MCF 10A (cell line): ENCODE results near the gene HS3ST6. TPM values are rescaled to one million over a fixed set of nuclear protein-coding genes. Genes with fewer than 3 reads are reported as not detected.
A peak's percentile ranks its signal among the peaks of the same experiment; 100 is the strongest.

Source experiments
- Bru-seq: library from RNA; stranded (reverse); fragments of 400-500 nt; gene quantifications from one replicate; lab custom pipeline; 2021; lab: Mats Ljungman, UMichigan
- BruChase-seq, 2 experiments: library from RNA; stranded (reverse); fragments of 400-500 nt; gene quantifications; one replicate each; lab custom pipeline; 2021; lab: Mats Ljungman, UMichigan
- BruUV-seq: library from RNA; stranded (reverse); fragments of 400-500 nt; replicated peaks from 2 replicates; lab custom pipeline; 2021; lab: Mats Ljungman, UMichigan
- CTCF ChIA-PET: fragments of 300-600 bp; sonication (Branson Sonifier 250); formaldehyde crosslinking; extraction: SDS; loops from one replicate; lab custom pipeline; 2021; ENCODE audit warnings: antibody characterized with exemption, inconsistent platforms; lab: Yijun Ruan, JAX
- POLR2A ChIA-PET: fragments of 300-600, 350-650 bp; sonication (Branson Sonifier 250); formaldehyde crosslinking; extraction: SDS; loops from one replicate; lab custom pipeline; 2020; ENCODE audit warnings: antibody characterized with exemption, inconsistent platforms; lab: Yijun Ruan, JAX
- DNase-seq: peaks from one replicate; pipeline ENCODE4 v3.0.0-alpha.2; 2018; ENCODE audit not compliant: unreplicated experiment
- H3K27ac Mint-ChIP-seq: one replicate; pipeline ENCODE4 v1.8.0; 2022; ENCODE audit warnings: mild to moderate bottlenecking, low read depth, mixed read lengths; ENCODE audit not compliant: unreplicated experiment
- H3K27me3 Mint-ChIP-seq: one replicate; pipeline ENCODE4 v1.8.0; 2022; ENCODE audit warnings: mixed read lengths; ENCODE audit not compliant: insufficient read depth, unreplicated experiment
- H3K36me3 Mint-ChIP-seq: one replicate; pipeline ENCODE4 v1.8.0; 2022; ENCODE audit warnings: mild to moderate bottlenecking, moderate library complexity, mixed read lengths; ENCODE audit not compliant: insufficient read depth, unreplicated experiment
- H3K4me1 Mint-ChIP-seq: one replicate; pipeline ENCODE4 v1.8.0; 2022; ENCODE audit warnings: mixed read lengths; ENCODE audit not compliant: insufficient read depth, unreplicated experiment
- H3K4me3 Mint-ChIP-seq: one replicate; pipeline ENCODE4 v1.8.0; 2022; ENCODE audit warnings: mild to moderate bottlenecking, moderate library complexity, mixed read lengths; ENCODE audit not compliant: unreplicated experiment
- H3K9me3 Mint-ChIP-seq: one replicate; pipeline ENCODE4 v1.8.0; 2022; ENCODE audit warnings: mixed read lengths; ENCODE audit not compliant: unreplicated experiment
- CTCF ChIP-seq: fragments of 200-600 bp; IDR thresholded peaks from one replicate; pipeline ENCODE4 v1.8.0; 2022; ENCODE audit warnings: antibody characterized with exemption, mild to moderate bottlenecking; ENCODE audit not compliant: unreplicated experiment
- intact Hi-C: fragments of 100-400 bp; cut with micrococcal nuclease; formaldehyde crosslinking; loops from 2 replicates; pipeline ENCODE4 v1.14.1; 2022
- long read RNA-seq: library from polyadenylated mRNA; stranded (forward); transcript quantifications from one replicate; pipeline ENCODE4 v2.0.0, GENCODE V29; 2022
- total RNA-seq: library from RNA; stranded (reverse); gene quantifications from 2 replicates; pipeline ENCODE4 v1.2.3, GENCODE V29; 2022

The HS3ST6 gene
- total RNA-seq (not detected in 2 replicates), Bru-seq, nascent RNA (not detected), BruChase-seq, experiment 1, labeled RNA remaining after a 6-hour chase (not detected), BruChase-seq, experiment 2, labeled RNA remaining after a 2-hour chase (percentile 10 among the genes with signal in this experiment)
- long read RNA-seq = 0 reads

GRCh38 chr16:1918351-1919326 lies at the start of gene HS3ST6:
HS3ST6 (minus strand) TSS chr16:1918415; CDS start chr16:1918323, 92 bp downstream.
- CTCF ChIA-PET = interaction anchor here (0.7 kb wide), 1 partner anchor 90 kb away, joined by 3 read pairs; no protein-coding TSS in a partner anchor
- Mint-ChIP-seq H3K27ac (no peak within 1 kb of the TSS), H3K4me3 (no peak within 1 kb of the TSS), H3K36me3 (no peaks in the 10 kb centered on the region), H3K4me1 (peaks cover 6% of the 10 kb centered on the region), H3K27me3 (peaks cover 49% of the 10 kb centered on the region), H3K9me3 (no peaks in the 10 kb centered on the region)
- POLR2A ChIA-PET = no interaction called here
- no peak for DNase-seq
- no peak for TF ChIP-seq CTCF
- BruUV-seq = no TSS peak
- intact Hi-C loops = no loop called here

GRCh38 chr16:1966460-1966859 lies 48.2 kb upstream of the HS3ST6 start, which contains the start of gene RNF151:
RNF151 (plus strand) TSS chr16:1966856; CDS start chr16:1966882, 26 bp downstream.
- BruUV-seq = no TSS peak
- Mint-ChIP-seq H3K36me3 (peaks cover 46% of the 10 kb centered on the region), H3K27ac (peak within 1 kb of the TSS; percentile 95), H3K4me1 (peaks cover 15% of the 10 kb centered on the region), H3K4me3 (peak within 1 kb of the TSS; percentile 78), H3K9me3 (no peaks in the 10 kb centered on the region), H3K27me3 (no peaks in the 10 kb centered on the region)
- intact Hi-C loops = no loop called here
- ChIA-PET POLR2A (interaction anchor here (0.5 to 8.9 kb wide), 12 partner anchors 14 to 497 kb away, joined by 3 to 72 read pairs (median 21); partner anchors contain the start of genes FAHD1, HAGH, NOXO1 and NUBP2), CTCF (interaction anchor here (0.6 to 1.4 kb wide), 4 partner anchors 14 to 237 kb away, joined by 3 to 7 read pairs (median 3); no protein-coding TSS in a partner anchor)
- no peak for DNase-seq
- no peak for TF ChIP-seq CTCF

- DNase-seq = no peak
- no peak for TF ChIP-seq CTCF
- Mint-ChIP-seq H3K4me3 (peak overlapping the region; percentile 78), H3K36me3 (peaks cover 56% of the 10 kb centered on the region), H3K27me3 (no peaks in the 10 kb centered on the region), H3K27ac (peak overlapping the region; percentile 95), H3K4me1 (peaks cover 20% of the 10 kb centered on the region), H3K9me3 (no peaks in the 10 kb centered on the region)
- intact Hi-C loops = no loop called here
- CTCF ChIA-PET = interaction anchor here (0.5 to 1.4 kb wide), 5 partner anchors 39 to 103 kb away, joined by 3 to 5 read pairs (median 3); no protein-coding TSS in a partner anchor
- POLR2A ChIA-PET = interaction anchor here (0.5 to 8.9 kb wide), 40 partner anchors 8 to 550 kb away, joined by 3 to 72 read pairs (median 6); partner anchors contain the start of genes FAHD1, GFER, HAGH and MSRB1
- BruUV-seq = TSS peak; percentile 74
These were observed 47.3 kb upstream of the HS3ST6 start for GRCh38 chr16:1965396-1966001.
